ENCODE results near the gene NLK.
A peak's percentile ranks its signal among the peaks of the same experiment; 100 is the strongest.

NLK gene

GRCh38 chr17:28112606-28113005 is 70.1 kb downstream of the NLK start:
- DNase-seq (ENCODE audit: low read depth), result peak; percentile 30
- no peak for TF ChIP-seq CTCF (conservative IDR thresholded peaks at IDR 0.05; ENCODE audit: control insufficient read depth, insufficient read depth, low read depth, low read length)
- no peak overlapping the region for H3K4me3 ChIP-seq (ENCODE audit: control insufficient read depth, low read depth, low read length)

GRCh38 chr17:28113269-28113668 is 70.8 kb downstream of the NLK start:
- no peak for TF ChIP-seq CTCF (conservative IDR thresholded peaks at IDR 0.05; ENCODE audit: control insufficient read depth, insufficient read depth, low read depth, low read length)
- DNase-seq (ENCODE audit: low read depth), result no peak
- H3K4me3 ChIP-seq (ENCODE audit: control insufficient read depth, low read depth, low read length), result no peak overlapping the region

- no peak for DNase-seq (ENCODE audit: low read depth)
- TF ChIP-seq CTCF (conservative IDR thresholded peaks at IDR 0.05; ENCODE audit: control insufficient read depth, insufficient read depth, low read depth, low read length), result no peak
- H3K4me3 ChIP-seq (ENCODE audit: control insufficient read depth, low read depth, low read length), result no peak overlapping the region
Observed at GRCh38 chr17:28115046-28115445, 72.6 kb downstream of the NLK start.

- H3K4me3 ChIP-seq (ENCODE audit: control insufficient read depth, low read depth, low read length), result no peak overlapping the region
- DNase-seq (ENCODE audit: low read depth), result no peak
- no peak for TF ChIP-seq CTCF (conservative IDR thresholded peaks at IDR 0.05; ENCODE audit: control insufficient read depth, insufficient read depth, low read depth, low read length)
Observed at GRCh38 chr17:28117304-28117703, 74.8 kb downstream of the NLK start.

- H3K4me3 ChIP-seq (ENCODE audit: control insufficient read depth, low read depth, low read length), result no peak overlapping the region
- TF ChIP-seq CTCF (conservative IDR thresholded peaks at IDR 0.05; ENCODE audit: control insufficient read depth, insufficient read depth, low read depth, low read length), result no peak
Observed at GRCh38 chr17:28118362-28118761, 75.9 kb downstream of the NLK start.

GRCh38 chr17:28119046-28119445 is 76.6 kb downstream of the NLK start:
- no peak for TF ChIP-seq CTCF (conservative IDR thresholded peaks at IDR 0.05; ENCODE audit: control insufficient read depth, insufficient read depth, low read depth, low read length)
- no peak overlapping the region for H3K4me3 ChIP-seq (ENCODE audit: control insufficient read depth, low read depth, low read length)
- DNase-seq (ENCODE audit: low read depth), result no peak

More at GRCh38 chr17:28118362-28118761, 75.9 kb downstream of the NLK start:
- DNase-seq (ENCODE audit: low read depth), result no peak

- no peak overlapping the region for H3K4me3 ChIP-seq (ENCODE audit: control insufficient read depth, low read depth, low read length)
- no peak for TF ChIP-seq CTCF (conservative IDR thresholded peaks at IDR 0.05; ENCODE audit: control insufficient read depth, insufficient read depth, low read depth, low read length)
- DNase-seq (ENCODE audit: low read depth), result no peak
Observed at GRCh38 chr17:28119560-28119959, 77.1 kb downstream of the NLK start.

All from fibroblast of mammary gland (primary cell).